HTR-8/SVneo (cell line): ENCODE data around the gene RAB42.
"Not testable (repeated sequence)": the region's sequence is repeated elsewhere in the genome, so short reads cannot be mapped to it uniquely, and the experiment has no call there.

Source experiments
- DNase-seq: peaks from one replicate; pipeline ENCODE4 v3.0.0; 2011; ENCODE audit warnings: low spot score, mixed read lengths; ENCODE audit not compliant: insufficient read length
- FAIRE-seq: peaks from 2 replicates; lab custom pipeline; 2011; peaks lifted over from hg19 to GRCh38; lab: Jason Lieb, UNC

The RAB42 gene

GRCh38 chr1:28581531-28582247, 10.4 kb upstream of the RAB42 start:
- DNase-seq (peak; percentile 91), FAIRE-seq (no peak)

- DNase-seq: no peak
- no peak for FAIRE-seq
These were observed 9.8 kb upstream of the RAB42 start for GRCh38 chr1:28582248-28582615.

DNA sequence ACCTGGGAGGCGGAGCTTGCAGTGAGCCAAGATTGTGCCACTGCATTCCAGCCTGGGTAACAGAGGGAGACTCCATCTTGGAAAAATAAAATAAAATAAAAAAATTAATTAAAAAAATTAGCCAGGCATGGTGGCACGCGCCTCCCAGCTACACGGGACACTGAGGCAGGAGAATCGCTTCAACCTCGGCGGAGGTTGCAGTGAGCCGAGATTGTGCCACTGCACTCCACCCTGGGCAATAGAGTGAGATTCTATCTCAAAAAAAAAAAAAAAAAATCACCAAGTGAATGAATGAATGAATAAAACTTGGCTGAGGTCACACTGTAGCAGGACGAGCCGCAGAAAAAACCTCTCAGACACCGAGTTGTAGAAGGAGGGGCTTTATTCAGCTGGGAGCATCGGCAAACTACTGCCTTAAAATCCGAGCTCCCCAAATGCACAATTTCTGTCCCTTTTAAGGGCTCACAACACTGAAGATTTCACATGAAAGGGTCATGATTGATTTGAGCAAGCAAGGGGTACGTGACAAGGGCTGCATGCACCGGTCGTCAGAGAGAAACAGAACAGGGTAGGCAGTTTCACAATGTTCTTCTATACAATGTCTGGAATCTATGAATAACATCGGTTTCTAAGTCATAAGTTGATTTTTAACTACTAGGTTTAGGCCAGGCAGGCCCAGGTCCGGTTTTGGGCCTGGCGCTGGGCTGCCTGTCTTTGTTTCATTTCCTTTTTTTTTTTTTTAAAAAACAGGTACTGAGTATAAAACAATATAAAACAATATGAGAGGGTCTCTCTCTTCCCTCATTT, 5.3 kb upstream of the RAB42 start:
- DNase-seq, FAIRE-seq: not testable (repeated sequence)

- DNase-seq (no peak), FAIRE-seq (no peak)
These were observed 431 bp downstream of the RAB42 start for GRCh38 chr1:28592321-28593071.

DNA sequence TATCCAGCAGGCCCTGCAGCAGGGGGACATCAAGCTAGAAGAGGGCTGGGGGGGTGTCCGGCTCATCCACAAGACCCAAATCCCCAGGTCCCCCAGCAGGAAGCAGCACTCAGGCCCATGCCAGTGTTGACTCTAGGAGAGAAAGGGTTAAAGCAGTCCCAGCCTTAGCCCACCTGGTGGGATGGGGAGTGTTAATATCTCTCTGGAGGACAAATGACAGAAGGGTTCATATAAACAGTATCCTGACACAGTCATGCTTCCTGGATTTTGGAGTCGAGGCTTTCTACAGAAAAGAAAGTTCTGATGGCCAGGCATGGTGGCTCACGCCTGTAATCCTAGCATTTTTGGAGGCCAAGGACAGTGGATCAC, 1.9 kb downstream of the RAB42 start:
- DNase-seq, FAIRE-seq: not testable (repeated sequence)

DNA sequence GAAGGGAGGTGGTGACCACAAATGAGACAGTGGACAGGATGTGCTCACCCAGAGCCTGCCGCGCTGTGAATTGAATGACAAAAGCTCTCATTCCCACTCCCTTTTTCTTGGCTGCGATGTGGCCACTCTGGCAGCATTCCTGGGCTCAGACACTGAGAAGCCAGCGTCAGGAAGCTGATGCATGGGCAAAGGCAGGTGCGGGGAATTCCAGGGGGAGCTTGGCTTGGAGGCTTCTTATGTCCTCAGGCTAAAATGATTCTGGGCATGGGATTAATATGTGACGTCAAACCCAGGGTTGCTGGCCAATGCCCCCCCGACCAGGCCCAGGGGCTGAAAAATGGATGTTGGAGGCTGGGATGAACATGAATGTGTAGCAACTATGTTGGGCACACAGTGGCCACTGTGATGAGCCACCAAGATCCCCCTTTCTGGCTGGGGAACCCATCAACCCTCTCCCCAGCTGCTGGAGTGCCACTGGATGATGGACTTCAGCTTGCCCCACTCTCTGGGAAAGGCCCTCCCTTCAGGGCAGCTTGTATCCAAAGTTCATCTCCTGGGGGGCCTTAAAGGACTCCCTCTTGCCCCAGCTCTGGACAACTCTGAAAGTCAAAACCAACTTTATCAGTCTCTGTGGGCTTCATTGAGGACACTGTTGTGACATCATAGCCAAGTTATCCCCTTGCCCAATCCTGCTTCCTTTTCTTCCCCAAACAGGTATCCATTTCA, 2.8 kb downstream of the RAB42 start:
- FAIRE-seq (peak; percentile 86), DNase-seq (peak; percentile 57)

GRCh38 chr1:28595412-28596191, 3.5 kb downstream of the RAB42 start:
- DNase-seq (no peak), FAIRE-seq (no peak)

GRCh38 chr1:28596276-28596675, 4.2 kb downstream of the RAB42 start:
- not testable (repeated sequence) for DNase-seq, FAIRE-seq

GRCh38 chr1:28601696-28602095, 9.6 kb downstream of the RAB42 start:
- FAIRE-seq (no peak), DNase-seq (peak; percentile 80)

DNA sequence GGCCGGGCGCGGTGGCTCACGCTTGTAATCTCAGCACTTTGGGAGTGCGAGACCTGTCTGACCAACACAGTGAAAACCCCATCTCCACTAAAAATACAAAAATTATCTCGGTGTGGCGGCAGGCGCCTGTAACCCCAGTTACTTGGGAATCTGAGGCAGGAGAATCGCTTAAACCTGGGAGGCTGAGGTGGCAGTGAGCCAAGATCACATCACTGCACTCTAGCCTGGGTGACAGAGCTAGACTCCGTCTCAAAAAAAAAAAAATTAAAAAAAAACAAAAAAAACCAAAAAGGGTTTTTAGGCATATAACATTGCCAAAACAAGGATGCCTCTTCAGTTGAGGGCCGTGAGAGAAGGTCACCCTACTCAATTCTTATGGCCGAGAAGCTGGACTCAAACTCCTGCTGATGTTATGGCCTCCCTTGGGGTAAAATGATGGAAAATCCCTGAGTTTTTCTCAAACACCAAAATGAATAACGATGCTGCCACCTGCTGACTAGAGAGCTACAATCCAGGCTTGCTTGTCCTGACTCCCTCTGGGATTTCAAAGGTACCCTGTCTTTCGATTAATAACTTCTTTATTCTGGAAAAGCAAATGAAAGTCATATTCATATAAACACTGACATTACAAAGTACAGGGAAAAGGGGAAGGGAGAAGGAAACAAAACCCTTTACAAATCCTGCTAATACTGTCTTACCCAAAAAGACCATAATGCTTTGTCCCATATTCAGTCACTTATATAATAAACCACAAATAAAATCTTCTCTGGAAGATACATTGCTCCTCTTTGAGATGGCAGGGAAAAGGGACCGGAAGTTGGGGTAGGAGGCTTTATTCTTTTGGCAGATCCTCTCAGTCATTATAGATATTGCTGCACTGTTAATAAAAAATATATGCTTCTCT, 10.7 kb downstream of the RAB42 start:
- peak; percentile 56 for DNase-seq
- FAIRE-seq: no peak

DNA sequence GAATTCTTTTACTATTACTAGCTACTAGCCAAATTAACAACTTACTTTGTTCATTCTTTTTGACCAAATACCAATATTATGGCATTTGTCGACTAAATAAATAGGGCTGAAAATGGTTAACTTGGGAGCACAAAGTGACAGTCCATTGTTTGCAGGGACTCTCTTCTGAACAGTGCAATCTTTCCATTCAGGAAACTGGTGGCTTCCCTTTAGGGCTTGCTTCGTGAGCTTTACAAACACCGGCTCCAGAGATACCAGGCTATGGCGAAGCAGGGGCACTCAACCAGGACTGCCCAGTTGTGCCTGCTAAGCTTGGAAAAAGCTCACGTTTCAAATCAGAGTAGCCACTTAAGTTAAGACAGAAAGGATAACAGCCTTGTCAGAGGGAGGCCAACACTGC, 12.3 kb downstream of the RAB42 start:
- FAIRE-seq: no peak

GRCh38 chr1:28604962-28605361, 12.9 kb downstream of the RAB42 start:
- FAIRE-seq: no peak
- DNase-seq: no peak

More for the DNA sequence above, 12.3 kb downstream of the RAB42 start:
- DNase-seq: no peak

DNA sequence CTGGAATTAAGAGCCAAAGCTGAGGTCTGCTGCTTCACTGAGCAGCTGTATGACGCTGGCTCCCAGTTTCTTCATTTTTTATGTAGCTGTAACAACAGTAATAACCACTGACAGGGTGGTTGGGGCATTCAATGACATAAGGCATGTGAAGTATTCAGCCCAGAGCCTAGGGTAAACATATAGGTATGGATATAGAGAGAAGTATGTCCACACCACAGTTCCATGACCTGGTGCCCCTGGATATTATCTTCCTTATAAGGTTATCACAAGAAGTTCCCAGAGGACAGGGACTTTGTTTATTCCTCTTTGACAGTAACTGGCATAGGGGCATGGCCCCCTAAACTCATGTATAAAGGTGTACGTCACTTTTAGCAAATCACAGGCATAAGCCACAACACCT, 14.7 kb downstream of the RAB42 start:
- no peak for FAIRE-seq
- DNase-seq: no peak

GRCh38 chr1:28613175-28613574, 21.1 kb downstream of the RAB42 start:
- FAIRE-seq (no peak), DNase-seq (no peak)

DNA sequence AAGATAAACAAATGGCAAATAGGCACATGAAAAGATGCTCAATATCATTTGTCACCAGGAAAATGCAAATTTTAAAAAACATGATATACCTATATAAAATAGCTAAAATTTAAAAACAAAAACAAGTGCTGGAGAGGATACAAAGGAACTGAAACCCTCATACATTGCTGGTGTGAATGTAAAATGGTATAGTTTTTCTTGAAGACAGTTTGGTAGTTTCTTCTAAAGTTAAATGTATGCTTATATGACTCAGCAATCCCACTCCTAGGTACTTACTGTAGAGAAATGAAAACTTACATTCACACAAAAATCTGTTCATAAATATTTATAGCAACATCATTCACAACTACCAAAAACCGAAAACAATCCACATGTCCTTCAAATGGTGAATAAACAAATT, 39.6 kb downstream of the RAB42 start:
- FAIRE-seq (no peak), DNase-seq (no peak)

GRCh38 chr1:28632560-28632959, 40.5 kb downstream of the RAB42 start:
- no peak for DNase-seq
- no peak for FAIRE-seq

DNA sequence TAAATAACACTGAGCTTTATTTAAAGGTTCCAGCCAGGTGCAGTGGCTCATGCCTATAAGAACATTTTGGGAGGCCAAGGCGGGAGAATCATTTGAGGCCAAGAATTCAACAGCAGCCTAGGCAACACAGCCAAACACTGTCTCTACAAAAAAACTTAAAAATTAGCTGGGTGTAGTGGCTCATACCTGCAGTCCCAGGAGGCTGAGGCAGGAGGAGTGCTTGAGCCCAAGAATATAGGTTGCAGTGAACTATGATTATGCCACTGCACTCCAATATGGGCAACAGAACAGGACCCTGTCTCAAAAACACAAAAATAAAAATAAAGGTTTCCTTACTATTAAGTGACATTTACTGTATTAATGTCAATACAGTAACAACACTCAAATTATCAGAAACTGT, 48.7 kb downstream of the RAB42 start:
- DNase-seq (no peak), FAIRE-seq (no peak)

DNA sequence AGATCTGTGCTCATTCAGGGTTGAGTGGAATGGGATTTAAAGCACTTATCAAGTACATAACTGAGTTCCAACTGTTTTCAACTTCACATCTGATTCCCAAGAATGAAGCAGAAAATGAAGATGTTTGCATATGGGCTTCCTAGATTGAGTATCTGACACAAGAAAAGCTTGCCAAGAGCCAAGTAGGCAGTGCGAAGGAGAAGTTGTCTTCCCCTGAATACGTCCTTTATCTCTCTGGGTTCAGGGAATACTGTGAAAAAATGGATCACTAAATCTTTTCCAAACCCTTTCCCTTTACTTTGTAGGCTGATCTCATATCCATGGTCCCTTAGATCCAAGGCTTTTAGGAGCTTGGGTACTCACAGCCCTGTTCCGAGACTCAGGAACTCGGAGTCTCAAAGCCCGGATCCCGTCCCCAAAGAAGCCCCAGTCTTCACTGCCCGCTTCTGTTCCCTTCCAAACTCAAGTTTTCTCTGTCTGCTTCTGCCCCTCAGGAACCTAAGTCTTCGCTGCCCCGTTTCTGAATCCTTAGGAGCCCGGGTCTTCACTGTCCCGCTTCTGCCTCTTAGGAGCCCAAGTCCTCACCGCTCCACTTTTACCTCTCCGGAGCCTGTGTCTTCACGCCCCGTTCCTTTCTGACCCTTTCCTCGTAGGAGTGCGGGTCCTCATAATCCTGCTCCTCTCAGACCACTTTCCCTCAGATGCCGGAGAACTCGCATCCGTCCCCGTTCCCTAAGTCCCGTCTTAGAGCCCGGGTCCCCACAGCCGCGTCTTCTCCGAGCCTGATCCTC, 50.2 kb downstream of the RAB42 start:
- FAIRE-seq: no peak
- DNase-seq: no peak
